Measurements from ENCODE around the gene NLRC3.

- TF ChIP-seq TRIM28 (IDR thresholded peaks at IDR 0.05; ENCODE audit: borderline replicate concordance, low read length) (no peak), ZBTB11 (tag by site-specific recombination; conservative IDR thresholded peaks at IDR 0.05; ENCODE audit: low read depth) (no peak), ZNF76 (tag by site-specific recombination; IDR thresholded peaks at IDR 0.05; ENCODE audit: borderline replicate concordance, low read depth) (no peak), CTCF (tag by site-specific recombination; IDR thresholded peaks at IDR 0.05) (no peak), ZNF704 (tag by site-specific recombination; IDR thresholded peaks at IDR 0.05) (no peak), MZF1 (tag by site-specific recombination; IDR thresholded peaks at IDR 0.05; ENCODE audit: borderline replicate concordance) (no peak), ZNF24 (tag by site-specific recombination; IDR thresholded peaks at IDR 0.05) (no peak), ATF2 (tag by site-specific recombination; IDR thresholded peaks at IDR 0.05; ENCODE audit: low read depth) (peak; percentile 22; the same call in 1 of the 2 replicates), TCF7L2 (IDR thresholded peaks at IDR 0.05; ENCODE audit: borderline replicate concordance, low read depth, low read length) (no peak), ZNF26 (tag by site-specific recombination; IDR thresholded peaks at IDR 0.05) (no peak), SP2 (tag by site-specific recombination; IDR thresholded peaks at IDR 0.05) (no peak), ZNF624 (tag by site-specific recombination; IDR thresholded peaks at IDR 0.05) (no peak)
These were observed 12.9 kb upstream of the NLRC3 start for GRCh38 chr16:3589991-3590701.
